CD4-positive, alpha-beta T cell treated with Interleukin-12 subunit alpha and Interleukin-12 subunit beta, for 1 hour (primary cell): Measurements from ENCODE around the gene SIRT7.
"Not testable (repeated sequence)": the region's sequence is repeated elsewhere in the genome, so short reads cannot be mapped to it uniquely, and the experiment has no call there.

ENCODE experiments used
- DNase-seq: peaks from one replicate; pipeline ENCODE4 v3.0.0-alpha.2; 2020

SIRT7 gene

GRCh38 chr17:81954131-81955057 lies 36.4 kb upstream of the SIRT7 start:
- DNase-seq: no peak

GRCh38 chr17:81953443-81953842 lies 35.5 kb upstream of the SIRT7 start:
- not testable (repeated sequence) for DNase-seq

- DNase-seq: no peak
These were observed 34.8 kb upstream of the SIRT7 start for GRCh38 chr17:81952792-81953228.

DNA sequence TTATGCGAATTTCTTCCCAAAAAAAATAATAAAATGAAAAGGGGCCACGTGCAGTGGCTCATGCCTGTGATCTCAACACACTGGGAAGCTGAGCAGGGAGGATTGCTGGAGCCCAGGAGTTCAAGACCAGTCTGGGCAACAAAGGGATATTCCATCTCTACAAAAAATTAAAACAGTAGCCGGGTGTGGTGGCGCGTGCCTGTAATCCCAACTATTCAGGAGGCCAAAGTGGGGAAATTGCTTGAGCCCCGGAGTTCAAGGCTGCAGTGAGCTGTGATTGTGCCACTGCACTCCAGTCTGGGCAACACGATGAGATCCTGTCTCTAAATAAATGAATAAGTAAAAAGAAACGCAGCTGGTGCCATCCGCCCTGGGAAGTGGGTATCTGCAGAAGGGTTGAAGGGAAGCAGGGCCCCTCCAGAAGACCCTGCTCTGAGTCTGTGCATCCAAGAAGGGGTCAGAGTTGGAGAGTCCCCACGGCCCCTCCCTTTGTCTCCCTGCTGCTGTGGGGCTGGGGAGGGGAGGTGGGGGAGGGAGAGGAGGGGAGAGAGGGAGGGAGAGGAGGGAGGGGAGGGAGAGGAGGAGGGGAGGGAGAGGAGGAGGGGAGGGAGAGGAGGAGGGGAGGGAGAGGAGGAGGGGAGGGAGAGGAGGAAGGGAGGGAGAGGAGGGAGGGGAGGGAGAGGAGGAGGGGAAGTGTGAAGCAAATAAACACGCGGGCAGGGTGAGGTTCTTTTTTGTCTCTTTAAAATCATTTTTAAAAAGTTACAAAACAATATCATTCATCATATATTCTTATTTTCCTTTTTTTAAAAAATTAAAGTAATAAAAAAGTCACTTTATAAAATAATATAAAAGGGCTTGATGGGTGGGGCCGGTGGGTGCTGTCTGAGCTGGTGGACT lies 34.1 kb upstream of the SIRT7 start:
- DNase-seq: no peak

GRCh38 chr17:81950501-81950900 lies 32.5 kb upstream of the SIRT7 start:
- DNase-seq: no peak

- no peak for DNase-seq
These were observed 30.8 kb upstream of the SIRT7 start for GRCh38 chr17:81948635-81949378.

- DNase-seq: no peak
These were observed 29.2 kb upstream of the SIRT7 start, which contains the start of gene MYADML2 for GRCh38 chr17:81947189-81947588. TSS of gene MYADML2 (minus strand) at chr17:81947233. CDS start at chr17:81941741, 5,492 bp downstream.

DNA sequence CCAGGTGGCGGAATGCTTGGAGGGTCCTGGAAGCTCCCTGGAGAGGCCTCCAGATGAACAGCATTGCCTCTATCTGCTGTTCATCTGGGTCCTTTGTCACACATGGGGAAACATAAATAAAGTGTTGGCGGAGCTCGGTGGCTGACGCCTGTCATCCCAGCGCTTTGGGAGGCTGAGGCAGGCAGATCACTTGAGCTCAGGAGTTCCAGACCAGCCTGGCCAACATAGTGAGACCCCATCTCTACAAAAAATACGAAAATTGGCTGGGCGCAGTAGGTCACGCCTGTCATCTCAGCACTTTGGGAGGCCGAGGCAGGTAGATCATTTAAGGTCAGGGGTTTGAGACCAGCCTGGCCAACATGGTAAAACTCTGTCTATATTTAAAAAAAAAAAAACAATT lies 26.9 kb upstream of the SIRT7 start:
- no peak for DNase-seq

- no peak for DNase-seq
These were observed 24.2 kb upstream of the SIRT7 start for GRCh38 chr17:81942167-81942553.

GRCh38 chr17:81941484-81942166 lies 23.6 kb upstream of the SIRT7 start:
- DNase-seq: no peak

- DNase-seq: no peak
These were observed 22.8 kb upstream of the SIRT7 start for GRCh38 chr17:81940538-81941483.

GRCh38 chr17:81939881-81940385 lies 22.0 kb upstream of the SIRT7 start:
- DNase-seq: no peak

GRCh38 chr17:81939218-81939617 lies 21.2 kb upstream of the SIRT7 start:
- no peak for DNase-seq

DNA sequence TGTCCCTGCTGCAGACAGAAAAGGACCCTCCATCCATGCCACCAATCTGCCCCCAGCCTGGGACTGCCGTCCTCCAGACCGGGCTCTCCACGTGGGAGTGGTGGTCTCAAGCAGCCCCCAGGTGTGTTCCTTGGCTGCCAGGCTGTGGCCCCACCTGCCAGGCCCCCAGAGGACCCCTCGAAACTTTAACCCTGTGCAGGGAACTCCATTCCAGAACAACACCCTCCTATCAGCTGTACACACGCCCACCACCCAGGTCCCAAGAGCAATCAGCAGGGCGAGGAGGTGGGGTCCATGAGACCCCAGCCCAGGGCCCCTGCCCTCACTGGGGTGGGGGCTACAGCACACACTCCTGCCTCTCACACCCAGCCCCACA lies 17.7 kb upstream of the SIRT7 start:
- no peak for DNase-seq

DNA sequence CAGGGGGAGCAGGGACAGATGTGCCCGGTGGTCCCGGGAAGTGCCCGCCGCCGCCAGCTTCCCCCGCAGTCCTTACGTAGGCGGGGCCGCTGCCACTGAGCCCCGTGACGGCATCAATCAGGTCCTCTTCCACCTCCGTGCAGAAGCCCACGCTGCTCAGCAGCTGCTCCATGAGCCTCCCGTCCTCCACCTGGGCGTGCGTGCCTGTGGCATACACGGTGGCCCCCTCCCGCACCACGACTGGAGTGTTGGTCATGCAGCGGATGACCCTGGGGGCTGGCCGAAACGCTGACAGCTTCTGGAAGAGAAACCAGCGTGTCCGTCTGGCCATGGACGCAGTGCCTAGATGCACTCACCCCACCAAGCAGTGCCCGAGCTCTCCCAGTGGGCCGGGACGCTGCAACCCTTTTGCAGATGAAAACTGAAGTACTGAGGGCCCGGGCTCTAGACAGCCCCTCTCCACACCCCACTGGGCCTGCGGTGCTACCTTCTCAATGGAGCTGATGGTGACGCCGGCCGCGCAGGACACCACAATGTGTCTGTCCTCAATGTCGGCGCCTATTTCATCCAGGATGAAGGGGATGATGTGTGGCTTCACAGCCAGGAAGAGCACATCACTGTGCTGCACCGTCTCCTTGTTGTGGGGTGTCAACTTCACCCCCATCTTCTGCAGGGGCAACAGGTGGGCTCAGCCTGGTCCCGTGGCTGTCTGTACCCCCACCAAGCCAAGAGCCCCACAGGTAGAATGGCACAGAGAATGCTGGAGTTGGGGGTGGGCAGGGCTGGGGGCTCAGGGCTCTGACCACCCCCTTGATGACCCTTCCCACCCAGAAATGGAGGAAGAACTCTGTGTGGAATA lies 17.1 kb upstream of the SIRT7 start:
- no peak for DNase-seq

- no peak for DNase-seq
These were observed 16.3 kb upstream of the SIRT7 start for GRCh38 chr17:81934098-81934757.

DNA sequence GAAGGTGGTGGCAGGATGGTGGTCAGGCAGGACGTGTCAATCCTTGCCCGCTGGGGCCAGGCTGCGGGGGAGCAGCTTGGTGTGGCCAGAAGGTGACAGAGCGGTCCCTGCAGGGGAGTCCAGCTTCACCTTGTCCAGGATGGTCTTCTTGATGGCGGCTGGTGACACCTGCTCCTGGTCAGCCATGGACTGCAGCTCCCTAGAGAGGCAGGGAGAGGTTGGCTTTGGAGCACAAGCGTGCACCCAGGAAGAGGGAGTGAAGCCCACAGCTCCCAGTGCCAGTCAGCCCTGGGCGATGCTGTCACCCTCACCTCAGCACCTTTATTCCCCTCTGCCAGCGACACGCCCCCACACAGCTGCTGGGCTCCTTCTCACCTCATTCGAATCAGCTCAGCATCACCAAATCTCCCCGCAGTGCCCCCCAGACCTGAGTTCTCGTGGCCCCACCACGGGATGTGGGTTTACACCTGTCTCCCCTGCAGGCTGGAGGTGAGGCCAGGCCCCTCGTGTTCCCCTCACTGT lies 15.3 kb upstream of the SIRT7 start:
- no peak for DNase-seq

DNA sequence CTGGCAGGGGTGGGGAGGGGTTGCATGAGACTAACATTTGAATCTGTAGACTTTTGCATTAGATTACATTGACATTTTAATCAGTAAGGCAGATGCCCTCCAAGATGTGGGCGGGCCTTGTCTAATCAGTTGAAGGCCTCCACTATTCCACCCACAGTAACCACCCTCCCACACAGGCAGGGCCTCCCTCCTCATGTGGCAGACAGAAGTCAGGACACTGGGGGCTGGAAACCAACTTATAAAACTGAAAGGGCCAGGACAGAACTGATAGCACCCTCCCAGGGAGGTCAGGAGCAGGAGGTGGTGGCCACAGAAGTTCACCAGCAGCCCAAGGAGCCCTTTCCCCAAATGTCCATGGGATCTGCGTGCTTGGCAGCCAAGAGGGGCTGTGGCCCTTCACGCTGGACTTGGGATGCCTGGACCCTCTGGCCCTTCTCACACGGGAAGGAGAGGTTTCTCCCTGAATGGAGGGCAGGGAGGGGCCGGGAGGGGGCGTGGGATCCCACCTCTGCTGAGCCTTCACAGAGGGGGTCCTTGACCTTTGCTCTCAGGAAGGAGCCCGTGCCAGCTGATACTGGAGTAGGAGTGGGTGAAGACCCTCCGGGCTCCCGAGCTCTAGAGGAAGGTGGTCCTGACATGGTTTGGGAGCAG lies 14.5 kb upstream of the SIRT7 start:
- DNase-seq: no peak
